Right hindlimb (tissue), 1 donor: ENCODE results near the gene PEX26.
"Not testable (repeated sequence)": the region's sequence is repeated elsewhere in the genome, so short reads cannot be mapped to it uniquely, and the experiment has no call there.

Experiments
- DNase-seq: peaks from one replicate; pipeline ENCODE4 v3.0.0-alpha.2; 2018

Gene PEX26

GRCh38 chr22:18056807-18057474 lies 20.8 kb upstream of the PEX26 start:
- DNase-seq = no peak

- DNase-seq = peak; percentile 63
These were observed 20.1 kb upstream of the PEX26 start for GRCh38 chr22:18057568-18058209.

GRCh38 chr22:18058371-18059093 lies 19.3 kb upstream of the PEX26 start:
- DNase-seq = no peak

GRCh38 chr22:18059094-18059417 lies 18.7 kb upstream of the PEX26 start:
- no peak for DNase-seq

GRCh38 chr22:18059473-18059872 lies 18.3 kb upstream of the PEX26 start:
- no peak for DNase-seq

GRCh38 chr22:18059991-18060390 lies 17.8 kb upstream of the PEX26 start:
- no peak for DNase-seq

GRCh38 chr22:18060646-18061620 lies 16.9 kb upstream of the PEX26 start:
- DNase-seq = no peak

- DNase-seq = no peak
These were observed 15.4 kb upstream of the PEX26 start for GRCh38 chr22:18062421-18062820.

GRCh38 chr22:18063306-18063705 lies 14.5 kb upstream of the PEX26 start:
- no peak for DNase-seq

GRCh38 chr22:18063715-18064114 lies 14.1 kb upstream of the PEX26 start:
- DNase-seq = not testable (repeated sequence)

- DNase-seq = no peak
These were observed 13.2 kb upstream of the PEX26 start for GRCh38 chr22:18064636-18065035.

- DNase-seq = no peak
These were observed 12.5 kb upstream of the PEX26 start for GRCh38 chr22:18065256-18065655.

GRCh38 chr22:18066181-18066859 lies 11.5 kb upstream of the PEX26 start:
- no peak for DNase-seq

GRCh38 chr22:18067121-18067520 lies 10.7 kb upstream of the PEX26 start:
- DNase-seq = no peak

- no peak for DNase-seq
These were observed 10.0 kb upstream of the PEX26 start for GRCh38 chr22:18067548-18068341.

- no peak for DNase-seq
These were observed 9.3 kb upstream of the PEX26 start for GRCh38 chr22:18068381-18068988.

GRCh38 chr22:18069041-18069440 lies 8.7 kb upstream of the PEX26 start:
- DNase-seq = no peak

- DNase-seq = no peak
These were observed 7.7 kb upstream of the PEX26 start for GRCh38 chr22:18070041-18070440.

- DNase-seq = no peak
These were observed 7.1 kb upstream of the PEX26 start for GRCh38 chr22:18070556-18071306.

GRCh38 chr22:18071307-18071967 lies 6.4 kb upstream of the PEX26 start:
- not testable (repeated sequence) for DNase-seq
